ENCODE results near the gene MIDN.
A peak's percentile ranks its signal among the peaks of the same experiment; 100 is the strongest.

The MIDN gene

GRCh38 chr19:1274852-1275259 is 26.5 kb downstream of the MIDN start (continued):
- 0 out of 2 replicates have a peak, but pooled peaks have one; percentile 8 for TF ChIP-seq ZNF341 (tag by site-specific recombination; IDR thresholded peaks at IDR 0.05; ENCODE audit: low read depth)
- TF ChIP-seq ZNF473 (tag by site-specific recombination; IDR thresholded peaks at IDR 0.05): peak; percentile 48; the same call in 1 of the 2 replicates
- TF ChIP-seq GLIS2 (tag by site-specific recombination; IDR thresholded peaks at IDR 0.05): peak; percentile 74
- TF ChIP-seq ZEB2 (tag by site-specific recombination; IDR thresholded peaks at IDR 0.05): peak; percentile 91
- TF ChIP-seq, protein P1, sequence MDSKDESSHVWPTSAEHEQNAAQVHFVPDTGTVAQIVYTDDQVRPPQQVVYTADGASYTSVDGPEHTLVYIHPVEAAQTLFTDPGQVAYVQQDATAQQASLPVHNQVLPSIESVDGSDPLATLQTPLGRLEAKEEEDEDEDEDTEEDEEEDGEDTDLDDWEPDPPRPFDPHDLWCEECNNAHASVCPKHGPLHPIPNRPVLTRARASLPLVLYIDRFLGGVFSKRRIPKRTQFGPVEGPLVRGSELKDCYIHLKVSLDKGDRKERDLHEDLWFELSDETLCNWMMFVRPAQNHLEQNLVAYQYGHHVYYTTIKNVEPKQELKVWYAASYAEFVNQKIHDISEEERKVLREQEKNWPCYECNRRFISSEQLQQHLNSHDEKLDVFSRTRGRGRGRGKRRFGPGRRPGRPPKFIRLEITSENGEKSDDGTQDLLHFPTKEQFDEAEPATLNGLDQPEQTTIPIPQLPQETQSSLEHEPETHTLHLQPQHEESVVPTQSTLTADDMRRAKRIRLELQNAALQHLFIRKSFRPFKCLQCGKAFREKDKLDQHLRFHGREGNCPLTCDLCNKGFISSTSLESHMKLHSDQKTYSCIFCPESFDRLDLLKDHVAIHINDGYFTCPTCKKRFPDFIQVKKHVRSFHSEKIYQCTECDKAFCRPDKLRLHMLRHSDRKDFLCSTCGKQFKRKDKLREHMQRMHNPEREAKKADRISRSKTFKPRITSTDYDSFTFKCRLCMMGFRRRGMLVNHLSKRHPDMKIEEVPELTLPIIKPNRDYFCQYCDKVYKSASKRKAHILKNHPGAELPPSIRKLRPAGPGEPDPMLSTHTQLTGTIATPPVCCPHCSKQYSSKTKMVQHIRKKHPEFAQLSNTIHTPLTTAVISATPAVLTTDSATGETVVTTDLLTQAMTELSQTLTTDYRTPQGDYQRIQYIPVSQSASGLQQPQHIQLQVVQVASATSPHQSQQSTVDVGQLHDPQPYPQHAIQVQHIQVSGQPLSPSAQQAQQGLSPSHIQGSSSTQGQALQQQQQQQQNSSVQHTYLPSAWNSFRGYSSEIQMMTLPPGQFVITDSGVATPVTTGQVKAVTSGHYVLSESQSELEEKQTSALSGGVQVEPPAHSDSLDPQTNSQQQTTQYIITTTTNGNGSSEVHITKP (tag by site-specific recombination; IDR thresholded peaks at IDR 0.05): peak; percentile 31; the same call in 1 of the 2 replicates
- TF ChIP-seq ZNF292 (tag by site-specific recombination; IDR thresholded peaks at IDR 0.05; ENCODE audit: borderline replicate concordance, low read depth): no peak
- TF ChIP-seq ZNF146 (tag by site-specific recombination; IDR thresholded peaks at IDR 0.05): peak; percentile 40; the same call in 1 of the 2 replicates
- TF ChIP-seq SCRT1 (tag by site-specific recombination; IDR thresholded peaks at IDR 0.05; ENCODE audit: borderline replicate concordance): no peak
- peak; percentile 90 for TF ChIP-seq ZNF600 (tag by site-specific recombination; IDR thresholded peaks at IDR 0.05)
- no peak for TF ChIP-seq GLI2 (tag by site-specific recombination; IDR thresholded peaks at IDR 0.05; ENCODE audit: borderline replicate concordance, low read depth)
- peak; percentile 82; the same call in 1 of the 2 replicates for TF ChIP-seq BCL11A (tag by site-specific recombination; IDR thresholded peaks at IDR 0.05; ENCODE audit: low read depth)
- no peak for TF ChIP-seq ZNF433 (tag by site-specific recombination; IDR thresholded peaks at IDR 0.05; ENCODE audit: low read depth)
- TF ChIP-seq ZNF596 (tag by site-specific recombination; IDR thresholded peaks at IDR 0.05): 0 out of 2 replicates have a peak, but pooled peaks have one; percentile 3
- no peak for TF ChIP-seq ZNF221 (tag by site-specific recombination; IDR thresholded peaks at IDR 0.05; ENCODE audit: borderline replicate concordance)
- no peak for TF ChIP-seq HOXD13 (CRISPR knock-in tag; IDR thresholded peaks at IDR 0.05; ENCODE audit: borderline replicate concordance)
- TF ChIP-seq YY2 (tag by site-specific recombination; IDR thresholded peaks at IDR 0.05): no peak
- TF ChIP-seq, protein P2, sequence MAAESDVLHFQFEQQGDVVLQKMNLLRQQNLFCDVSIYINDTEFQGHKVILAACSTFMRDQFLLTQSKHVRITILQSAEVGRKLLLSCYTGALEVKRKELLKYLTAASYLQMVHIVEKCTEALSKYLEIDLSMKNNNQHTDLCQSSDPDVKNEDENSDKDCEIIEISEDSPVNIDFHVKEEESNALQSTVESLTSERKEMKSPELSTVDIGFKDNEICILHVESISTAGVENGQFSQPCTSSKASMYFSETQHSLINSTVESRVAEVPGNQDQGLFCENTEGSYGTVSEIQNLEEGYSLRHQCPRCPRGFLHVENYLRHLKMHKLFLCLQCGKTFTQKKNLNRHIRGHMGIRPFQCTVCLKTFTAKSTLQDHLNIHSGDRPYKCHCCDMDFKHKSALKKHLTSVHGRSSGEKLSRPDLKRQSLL (tag by site-specific recombination; IDR thresholded peaks at IDR 0.05): 0 out of 2 replicates have a peak, but pooled peaks have one; percentile 13
- TF ChIP-seq ZNF529 (tag by site-specific recombination; IDR thresholded peaks at IDR 0.05; ENCODE audit: insufficient replicate concordance): no peak
- TF ChIP-seq EGR2 (tag by site-specific recombination; IDR thresholded peaks at IDR 0.05; ENCODE audit: low read depth): peak; percentile 41; the same call in 1 of the 2 replicates
- TF ChIP-seq, protein P3, sequence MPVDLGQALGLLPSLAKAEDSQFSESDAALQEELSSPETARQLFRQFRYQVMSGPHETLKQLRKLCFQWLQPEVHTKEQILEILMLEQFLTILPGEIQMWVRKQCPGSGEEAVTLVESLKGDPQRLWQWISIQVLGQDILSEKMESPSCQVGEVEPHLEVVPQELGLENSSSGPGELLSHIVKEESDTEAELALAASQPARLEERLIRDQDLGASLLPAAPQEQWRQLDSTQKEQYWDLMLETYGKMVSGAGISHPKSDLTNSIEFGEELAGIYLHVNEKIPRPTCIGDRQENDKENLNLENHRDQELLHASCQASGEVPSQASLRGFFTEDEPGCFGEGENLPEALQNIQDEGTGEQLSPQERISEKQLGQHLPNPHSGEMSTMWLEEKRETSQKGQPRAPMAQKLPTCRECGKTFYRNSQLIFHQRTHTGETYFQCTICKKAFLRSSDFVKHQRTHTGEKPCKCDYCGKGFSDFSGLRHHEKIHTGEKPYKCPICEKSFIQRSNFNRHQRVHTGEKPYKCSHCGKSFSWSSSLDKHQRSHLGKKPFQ (tag by site-specific recombination; IDR thresholded peaks at IDR 0.05): peak; percentile 36; the same call in 1 of the 2 replicates
- peak; percentile 78 for TF ChIP-seq KLF16 (tag by site-specific recombination; IDR thresholded peaks at IDR 0.05)
- 0 out of 2 replicates have a peak, but pooled peaks have one; percentile 10 for TF ChIP-seq ZNF10 (tag by site-specific recombination; IDR thresholded peaks at IDR 0.05)
- TF ChIP-seq ZNF768 (tag by site-specific recombination; IDR thresholded peaks at IDR 0.05): peak; percentile 26; the same call in 1 of the 2 replicates
- TF ChIP-seq ZXDB (tag by site-specific recombination; IDR thresholded peaks at IDR 0.05): peak; percentile 82
- peak; percentile 61; the same call in 1 of the 2 replicates for TF ChIP-seq ZBTB1 (tag by site-specific recombination; IDR thresholded peaks at IDR 0.05)
- TF ChIP-seq PRDM4 (tag by site-specific recombination; IDR thresholded peaks at IDR 0.05): peak; percentile 14; the same call in 1 of the 2 replicates
- no peak for TF ChIP-seq ZBTB26 (tag by site-specific recombination; optimal IDR thresholded peaks at IDR 0.05)
- TF ChIP-seq, protein P4, sequence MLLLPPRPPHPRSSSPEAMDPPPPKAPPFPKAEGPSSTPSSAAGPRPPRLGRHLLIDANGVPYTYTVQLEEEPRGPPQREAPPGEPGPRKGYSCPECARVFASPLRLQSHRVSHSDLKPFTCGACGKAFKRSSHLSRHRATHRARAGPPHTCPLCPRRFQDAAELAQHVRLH (tag by site-specific recombination; IDR thresholded peaks at IDR 0.05): 0 out of 2 replicates have a peak, but pooled peaks have one; percentile 20
